Activated T-helper 2 cell treated with anti-CD3 and anti-CD28 coated beads, Interferon-gamma antibody, Interleukin-2, Interleukin-4, amounts not matched to agents 10 μg/mL and 5 μg/mL and 100 μg/mL, durations not matched to agents 14 hours and 24 hours and 36 hours (primary cell): ENCODE results near the gene ZBTB16. TPM values are rescaled to one million over a fixed set of nuclear protein-coding genes. Genes with fewer than 3 reads are reported as not detected.

Experiments
- DNase-seq: peaks from one replicate; pipeline ENCODE4 v3.0.0; 2021; ENCODE audit warnings: low spot score
- H3K27ac Mint-ChIP-seq: one replicate; pipeline ENCODE4 v1.8.0; 2021; ENCODE audit warnings: mixed read lengths
- H3K27me3 Mint-ChIP-seq: one replicate; pipeline ENCODE4 v1.8.0; 2021; ENCODE audit warnings: low read depth, mixed read lengths
- H3K36me3 Mint-ChIP-seq: one replicate; pipeline ENCODE4 v1.8.0; 2021; ENCODE audit warnings: low read depth, mixed read lengths
- H3K4me1 Mint-ChIP-seq: one replicate; pipeline ENCODE4 v1.8.0; 2021; ENCODE audit warnings: low read depth, mixed read lengths
- H3K4me3 Mint-ChIP-seq: one replicate; pipeline ENCODE4 v1.8.0; 2021; ENCODE audit warnings: low read depth, mild to moderate bottlenecking, moderate library complexity, mixed read lengths
- H3K9me3 Mint-ChIP-seq: one replicate; pipeline ENCODE4 v1.8.0; 2021; ENCODE audit warnings: mixed read lengths
- intact Hi-C: fragments of 100-400 bp; cut with micrococcal nuclease; formaldehyde crosslinking; loops from one replicate; pipeline ENCODE4 v1.15.1; 2023
- total RNA-seq: library from RNA; stranded (reverse); gene quantifications from 2 replicates; pipeline ENCODE4 v1.2.3, GENCODE V29; 2022

The ZBTB16 gene
- total RNA-seq, 1 donor from 2014 or later, result 2.9 TPM

- intact Hi-C loops, result no loop called here
- DNase-seq, result no peak
- H3K9me3 Mint-ChIP-seq, result no peaks in the 10 kb centered on the region
- H3K27me3 Mint-ChIP-seq, result peaks cover 24% of the 10 kb centered on the region
- H3K4me1 Mint-ChIP-seq, result peaks cover 47% of the 10 kb centered on the region
- no peak overlapping the region for H3K4me3 Mint-ChIP-seq
- peak overlapping the region; percentile 80 for H3K27ac Mint-ChIP-seq
- H3K36me3 Mint-ChIP-seq, result no peaks in the 10 kb centered on the region
Observed at GRCh38 chr11:114073007-114073827, 13.7 kb downstream of the ZBTB16 start.

- intact Hi-C loops, result no loop called here
- no peak for DNase-seq
- Mint-ChIP-seq H3K27ac (peak overlapping the region; percentile 63), H3K36me3 (no peaks in the 10 kb centered on the region), H3K9me3 (no peaks in the 10 kb centered on the region), H3K27me3 (peaks cover 27% of the 10 kb centered on the region), H3K4me3 (no peak overlapping the region), H3K4me1 (peaks cover 53% of the 10 kb centered on the region)
Observed at GRCh38 chr11:114073828-114074381, 14.4 kb downstream of the ZBTB16 start.

GRCh38 chr11:114074546-114075343 lies 15.2 kb downstream of the ZBTB16 start:
- peaks cover 27% of the 10 kb centered on the region for H3K27me3 Mint-ChIP-seq
- intact Hi-C loops, result no loop called here
- no peak overlapping the region for H3K4me3 Mint-ChIP-seq
- no peak for DNase-seq
- no peaks in the 10 kb centered on the region for H3K36me3 Mint-ChIP-seq
- no peak overlapping the region for H3K27ac Mint-ChIP-seq
- H3K4me1 Mint-ChIP-seq, result peaks cover 61% of the 10 kb centered on the region
- no peaks in the 10 kb centered on the region for H3K9me3 Mint-ChIP-seq

- H3K9me3 Mint-ChIP-seq, result no peaks in the 10 kb centered on the region
- intact Hi-C loops, result no loop called here
- H3K27me3 Mint-ChIP-seq, result peaks cover 27% of the 10 kb centered on the region
- no peak overlapping the region for H3K4me3 Mint-ChIP-seq
- H3K4me1 Mint-ChIP-seq, result peaks cover 66% of the 10 kb centered on the region
- H3K27ac Mint-ChIP-seq, result no peak overlapping the region
- no peak for DNase-seq
- no peaks in the 10 kb centered on the region for H3K36me3 Mint-ChIP-seq
Observed at GRCh38 chr11:114075344-114075610, 15.8 kb downstream of the ZBTB16 start.

GRCh38 chr11:114075891-114076441 lies 16.5 kb downstream of the ZBTB16 start:
- H3K27ac Mint-ChIP-seq, result no peak overlapping the region
- H3K9me3 Mint-ChIP-seq, result no peaks in the 10 kb centered on the region
- intact Hi-C loops, result no loop called here
- no peaks in the 10 kb centered on the region for H3K36me3 Mint-ChIP-seq
- H3K4me3 Mint-ChIP-seq, result no peak overlapping the region
- H3K27me3 Mint-ChIP-seq, result peaks cover 24% of the 10 kb centered on the region
- no peak for DNase-seq
- H3K4me1 Mint-ChIP-seq, result peaks cover 72% of the 10 kb centered on the region

GRCh38 chr11:114076921-114077331 lies 17.4 kb downstream of the ZBTB16 start:
- H3K4me1 Mint-ChIP-seq, result peaks cover 73% of the 10 kb centered on the region
- DNase-seq, result no peak
- peaks cover 27% of the 10 kb centered on the region for H3K27me3 Mint-ChIP-seq
- peaks cover 2% of the 10 kb centered on the region for H3K36me3 Mint-ChIP-seq
- peak overlapping the region; percentile 32 for H3K4me3 Mint-ChIP-seq
- intact Hi-C loops, result no loop called here
- H3K9me3 Mint-ChIP-seq, result no peaks in the 10 kb centered on the region
- no peak overlapping the region for H3K27ac Mint-ChIP-seq

- DNase-seq, result no peak
- H3K27me3 Mint-ChIP-seq, result peaks cover 23% of the 10 kb centered on the region
- peaks cover 2% of the 10 kb centered on the region for H3K36me3 Mint-ChIP-seq
- H3K4me3 Mint-ChIP-seq, result peak overlapping the region; percentile 32
- intact Hi-C loops, result no loop called here
- H3K9me3 Mint-ChIP-seq, result no peaks in the 10 kb centered on the region
- peak overlapping the region; percentile 30 for H3K27ac Mint-ChIP-seq
- peaks cover 69% of the 10 kb centered on the region for H3K4me1 Mint-ChIP-seq
Observed at GRCh38 chr11:114077482-114078305, 18.2 kb downstream of the ZBTB16 start.

- Mint-ChIP-seq H3K9me3 (no peaks in the 10 kb centered on the region), H3K27ac (no peak overlapping the region), H3K27me3 (peaks cover 26% of the 10 kb centered on the region), H3K4me1 (peaks cover 67% of the 10 kb centered on the region), H3K4me3 (no peak overlapping the region), H3K36me3 (peaks cover 2% of the 10 kb centered on the region)
- intact Hi-C loops, result no loop called here
- no peak for DNase-seq
Observed at GRCh38 chr11:114078423-114078822, 18.9 kb downstream of the ZBTB16 start.

- H3K27ac Mint-ChIP-seq, result no peak overlapping the region
- no peaks in the 10 kb centered on the region for H3K9me3 Mint-ChIP-seq
- H3K27me3 Mint-ChIP-seq, result peaks cover 35% of the 10 kb centered on the region
- peaks cover 2% of the 10 kb centered on the region for H3K36me3 Mint-ChIP-seq
- H3K4me3 Mint-ChIP-seq, result no peak overlapping the region
- DNase-seq, result no peak
- intact Hi-C loops, result no loop called here
- H3K4me1 Mint-ChIP-seq, result peaks cover 64% of the 10 kb centered on the region
Observed at GRCh38 chr11:114079511-114080065, 20.1 kb downstream of the ZBTB16 start.

GRCh38 chr11:114080219-114080618 lies 20.7 kb downstream of the ZBTB16 start:
- H3K27me3 Mint-ChIP-seq, result peaks cover 38% of the 10 kb centered on the region
- H3K36me3 Mint-ChIP-seq, result peaks cover 2% of the 10 kb centered on the region
- DNase-seq, result no peak
- intact Hi-C loops, result no loop called here
- no peaks in the 10 kb centered on the region for H3K9me3 Mint-ChIP-seq
- H3K27ac Mint-ChIP-seq, result no peak overlapping the region
- peaks cover 63% of the 10 kb centered on the region for H3K4me1 Mint-ChIP-seq
- H3K4me3 Mint-ChIP-seq, result no peak overlapping the region

- Mint-ChIP-seq H3K4me1 (peaks cover 65% of the 10 kb centered on the region), H3K27ac (no peak overlapping the region)
- intact Hi-C loops, result no loop called here
Observed at GRCh38 chr11:114080769-114081168, 21.3 kb downstream of the ZBTB16 start.

More at GRCh38 chr11:114080769-114081168, 21.3 kb downstream of the ZBTB16 start:
- no peak for DNase-seq
- H3K9me3 Mint-ChIP-seq, result no peaks in the 10 kb centered on the region
- peaks cover 2% of the 10 kb centered on the region for H3K36me3 Mint-ChIP-seq
- H3K27me3 Mint-ChIP-seq, result peaks cover 37% of the 10 kb centered on the region
- no peak overlapping the region for H3K4me3 Mint-ChIP-seq
